GM23248 (cell line): ENCODE data around the gene GRIA1. TPM values are rescaled to one million over a fixed set of nuclear protein-coding genes. Genes with fewer than 3 reads are reported as not detected.

ENCODE experiments used
- DNase-seq: peaks from one replicate; pipeline ENCODE4 v3.0.0-alpha.2; 2015
- H2AFZ ChIP-seq: fragments of 200-600 bp; sonication (generic); 2 replicates; pipeline ENCODE4 v1.6.1; 2016; ENCODE audit warnings: antibody characterized with exemption
- H3F3A ChIP-seq: fragments of 200-600 bp; sonication (generic); 2 replicates; pipeline ENCODE4 v1.6.1; 2016; ENCODE audit warnings: mild to moderate bottlenecking, antibody characterized with exemption, mixed run types; ENCODE audit not compliant: insufficient read depth
- H3K27ac ChIP-seq: fragments of 200-600 bp; sonication (generic); 2 replicates; pipeline ENCODE4 v1.5.1; 2016; ENCODE audit warnings: mild to moderate bottlenecking
- H3K27me3 ChIP-seq: fragments of 200-600 bp; sonication (generic); replicated peaks from 2 replicates; pipeline ENCODE4 v1.6.1; 2016; ENCODE audit warnings: mild to moderate bottlenecking; ENCODE audit not compliant: insufficient read depth
- H3K36me3 ChIP-seq: fragments of 200-600 bp; sonication (generic); 2 replicates; pipeline ENCODE4 v1.6.1; 2016; ENCODE audit warnings: low read depth, mild to moderate bottlenecking
- H3K4me1 ChIP-seq: fragments of 200-600 bp; sonication (generic); 2 replicates; pipeline ENCODE4 v1.6.1; 2016; ENCODE audit warnings: mild to moderate bottlenecking; ENCODE audit not compliant: insufficient read depth
- H3K4me2 ChIP-seq: fragments of 200-600 bp; sonication (generic); one replicate; pipeline ENCODE4 v1.6.1; 2016; ENCODE audit warnings: mild to moderate bottlenecking; ENCODE audit not compliant: unreplicated experiment
- H3K4me3 ChIP-seq: fragments of 200-600 bp; sonication (generic); 2 replicates; pipeline ENCODE4 v1.5.1; 2016; ENCODE audit warnings: mild to moderate bottlenecking
- H3K79me2 ChIP-seq: fragments of 200-600 bp; sonication (generic); 2 replicates; pipeline ENCODE4 v1.6.1; 2016; ENCODE audit warnings: mild to moderate bottlenecking; ENCODE audit not compliant: insufficient read depth
- H3K9ac ChIP-seq: fragments of 200-600 bp; sonication (generic); 2 replicates; pipeline ENCODE4 v1.6.1; 2016; ENCODE audit warnings: mild to moderate bottlenecking
- H3K9me2 ChIP-seq: fragments of 200-600 bp; sonication (generic); 2 replicates; pipeline ENCODE4 v1.6.1; 2016; ENCODE audit warnings: mixed run types, mild to moderate bottlenecking, moderate library complexity; ENCODE audit not compliant: insufficient read depth
- H3K9me3 ChIP-seq: fragments of 200-600 bp; sonication (generic); one replicate; pipeline ENCODE4 v1.6.1; 2017; ENCODE audit warnings: low read depth
- H4K20me1 ChIP-seq: fragments of 200-600 bp; sonication (generic); 2 replicates; pipeline ENCODE4 v1.6.0; 2016; ENCODE audit not compliant: insufficient read depth
- EZH2 ChIP-seq: fragments of 200-600 bp; sonication (generic); IDR thresholded peaks from 2 replicates; pipeline ENCODE4 v1.6.1; 2018; ENCODE audit warnings: antibody characterized with exemption, mild to moderate bottlenecking; ENCODE audit not compliant: insufficient read depth, poor library complexity, severe bottlenecking
- EZH2phosphoT487 ChIP-seq: fragments of 200-600 bp; sonication (generic); IDR thresholded peaks from 2 replicates; pipeline ENCODE4 v1.6.1; 2018; ENCODE audit warnings: antibody characterized with exemption, moderate library complexity, mild to moderate bottlenecking, low read depth; ENCODE audit not compliant: insufficient read depth
- WGBS, 2 experiments: methylation state at CpG; one replicate each; pipeline ENCODE4 v1.1.6; 2015 to 2017; ENCODE audit warnings: low lambda C conversion rate in 2 of 2, low coverage in 1 of 2; ENCODE audit errors: missing lambda C conversion rate in 2 of 2; 5-methylcytosine and 5-hydroxymethylcytosine counted together
- in situ Hi-C: fragments of 300-500 bp; cut with MboI; formaldehyde crosslinking; loops from 2 replicates; pipeline ENCODE4 v1.15.0; 2020
- polyA plus RNA-seq: library from polyadenylated mRNA; unstranded; fragments of >200 nt; fragmentation: Nextera tagmentation; extraction: Ambion mirVana; gene quantifications from 2 replicates; pipeline ENCODE4 v1.2.1, GENCODE V29; 2016
- total RNA-seq: library from RNA; depleted of rRNA; stranded (reverse); fragments of >200 nt; shearing (Covaris generic); gene quantifications from 2 replicates; pipeline ENCODE4 v1.2.3, GENCODE V29; 2014

GRIA1 gene
- total and polyA plus RNA-seq, 2 experiments from 2014 or later, result 0.04 to 0.11 TPM

GRCh38 chr5:153534102-153534501 lies 43.6 kb downstream of the GRIA1 start:
- H3K9me2 ChIP-seq, result no peaks in the 10 kb centered on the region
- 37 to 46% methylated on average over 1 of the region's 1 CpG for WGBS, 2 experiments
- H3K4me2 ChIP-seq, result no peak overlapping the region
- H3K36me3 ChIP-seq, result no peaks in the 10 kb centered on the region
- in situ Hi-C loops, result no loop called here
- no peaks in the 10 kb centered on the region for H3K4me1 ChIP-seq
- H3K27me3 ChIP-seq, result no peaks in the 10 kb centered on the region
- no peak for DNase-seq
- no peaks in the 10 kb centered on the region for H3F3A ChIP-seq
- no peak overlapping the region for H3K9ac ChIP-seq
- no peak overlapping the region for H2AFZ ChIP-seq
- no peak for TF ChIP-seq EZH2phosphoT487
- TF ChIP-seq EZH2, result no peak
- H3K4me3 ChIP-seq, result no peak overlapping the region
- H3K79me2 ChIP-seq, result no peaks in the 10 kb centered on the region
- H3K9me3 ChIP-seq, result no peaks in the 10 kb centered on the region
- no peaks in the 10 kb centered on the region for H4K20me1 ChIP-seq
- no peak overlapping the region for H3K27ac ChIP-seq

- Histone ChIP-seq H3K4me1 (peaks cover under 1% of the 10 kb centered on the region; the same call in 1 of the 2 replicates), H3K27me3 (no peaks in the 10 kb centered on the region), H3K9me2 (no peaks in the 10 kb centered on the region), H4K20me1 (no peaks in the 10 kb centered on the region), H3K4me3 (no peak overlapping the region), H3F3A (no peaks in the 10 kb centered on the region), H2AFZ (no peak overlapping the region), H3K9ac (no peak overlapping the region), H3K79me2 (no peaks in the 10 kb centered on the region), H3K36me3 (no peaks in the 10 kb centered on the region), H3K27ac (no peak overlapping the region), H3K9me3 (no peaks in the 10 kb centered on the region), H3K4me2 (no peak overlapping the region)
- no peak for TF ChIP-seq EZH2phosphoT487
- no peak for TF ChIP-seq EZH2
- 81 to 84% methylated on average over 8 of the region's 8 CpGs for WGBS, 2 experiments
- no peak for DNase-seq
- in situ Hi-C loops, result no loop called here
These were observed 46.7 kb downstream of the GRIA1 start for GRCh38 chr5:153537207-153537606.

- Histone ChIP-seq H3K9me3 (no peaks in the 10 kb centered on the region), H3K9ac (no peak overlapping the region), H3K36me3 (no peaks in the 10 kb centered on the region), H3K4me1 (peaks cover 8% of the 10 kb centered on the region), H3F3A (no peaks in the 10 kb centered on the region; the same call in 1 of the 2 replicates), H3K27ac (no peak overlapping the region), H2AFZ (no peak overlapping the region), H3K4me3 (no peak overlapping the region), H3K9me2 (no peaks in the 10 kb centered on the region), H3K27me3 (no peaks in the 10 kb centered on the region), H4K20me1 (no peaks in the 10 kb centered on the region), H3K79me2 (no peaks in the 10 kb centered on the region), H3K4me2 (no peak overlapping the region)
- TF ChIP-seq EZH2, result no peak
- no peak for TF ChIP-seq EZH2phosphoT487
- WGBS, 2 experiments, result 44 to 48% methylated on average over 4 of the region's 4 CpGs
- DNase-seq, result no peak
- in situ Hi-C loops, result no loop called here
These were observed 49.5 kb downstream of the GRIA1 start for GRCh38 chr5:153539983-153540382.

- in situ Hi-C loops, result no loop called here
- 89 to 100% methylated on average over 1 of the region's 1 CpG for WGBS, 2 experiments
- Histone ChIP-seq H3K27ac (no peak overlapping the region), H3K4me3 (no peak overlapping the region), H4K20me1 (no peaks in the 10 kb centered on the region), H3K79me2 (no peaks in the 10 kb centered on the region), H3K9me2 (no peaks in the 10 kb centered on the region), H3K9me3 (no peaks in the 10 kb centered on the region), H3K9ac (no peak overlapping the region), H3K4me2 (no peak overlapping the region), H3F3A (peaks cover 11% of the 10 kb centered on the region), H2AFZ (no peak overlapping the region), H3K27me3 (no peaks in the 10 kb centered on the region), H3K4me1 (peaks cover 18% of the 10 kb centered on the region), H3K36me3 (no peaks in the 10 kb centered on the region)
- no peak for TF ChIP-seq EZH2phosphoT487
- no peak for TF ChIP-seq EZH2
- DNase-seq, result peak; percentile 33
These were observed 52.1 kb downstream of the GRIA1 start for GRCh38 chr5:153542536-153542935.

GRCh38 chr5:153543288-153543687 lies 52.8 kb downstream of the GRIA1 start:
- Histone ChIP-seq H3K27ac (no peak overlapping the region), H3K9ac (no peak overlapping the region), H3K4me1 (peaks cover 18% of the 10 kb centered on the region), H3K79me2 (no peaks in the 10 kb centered on the region), H2AFZ (no peak overlapping the region), H3K9me2 (no peaks in the 10 kb centered on the region), H4K20me1 (no peaks in the 10 kb centered on the region), H3K27me3 (no peaks in the 10 kb centered on the region), H3K4me2 (no peak overlapping the region), H3F3A (peaks cover 11% of the 10 kb centered on the region), H3K9me3 (no peaks in the 10 kb centered on the region), H3K36me3 (no peaks in the 10 kb centered on the region), H3K4me3 (no peak overlapping the region)
- in situ Hi-C loops, result no loop called here
- DNase-seq, result no peak
- TF ChIP-seq EZH2phosphoT487 (no peak), EZH2 (no peak)
